ENCODE results near the gene ENOX1.

ENOX1 gene

DNA sequence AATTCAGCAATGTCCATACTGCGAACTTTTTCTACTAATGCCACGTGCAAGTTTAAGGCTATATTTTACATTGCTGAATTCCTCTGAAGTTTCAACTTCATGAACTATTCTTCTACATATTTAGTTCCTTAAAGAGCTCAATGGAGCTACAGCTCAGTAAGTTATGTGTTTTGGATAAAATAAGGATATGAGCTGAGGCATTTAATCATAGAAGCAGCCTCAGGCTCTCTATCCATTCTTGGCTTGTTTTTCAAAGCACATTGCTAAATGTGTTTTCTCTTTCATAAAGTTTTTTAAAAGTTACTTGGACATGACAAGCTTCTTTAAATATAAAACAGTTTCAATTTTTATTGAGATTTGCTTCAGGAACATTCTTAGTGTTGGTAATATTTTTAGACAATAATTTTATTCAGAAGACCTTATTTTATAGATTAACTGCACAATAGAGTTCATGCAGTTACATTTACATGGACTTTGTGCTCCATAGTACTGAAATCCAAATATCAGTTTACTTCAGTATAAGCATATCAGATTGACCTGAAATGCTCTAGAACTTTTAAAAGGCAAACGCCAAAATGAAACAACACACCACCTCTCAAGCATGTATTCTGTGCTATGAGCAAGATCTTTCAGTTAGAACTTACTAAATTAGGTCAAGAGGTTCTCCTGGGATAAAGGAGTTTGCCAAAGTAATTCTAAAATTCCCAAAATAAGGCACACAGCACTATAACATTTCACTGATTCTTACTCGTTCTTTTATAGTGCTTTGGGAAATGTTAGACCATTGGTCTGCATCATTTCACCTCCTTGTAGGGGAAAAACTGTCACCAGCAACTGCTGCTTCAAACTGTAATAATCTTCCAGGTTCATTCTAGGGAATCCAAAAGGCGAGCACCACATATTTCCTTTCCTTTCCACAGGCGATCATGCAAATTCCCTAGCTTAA, 275.5 kb downstream of the ENOX1 start:
- TF ChIP-seq ZNF565 (CRISPR knock-in tag; conservative IDR thresholded peaks at IDR 0.05; ENCODE audit: low read depth) (no peak), ISL1 (CRISPR knock-in tag; IDR thresholded peaks at IDR 0.05) (no peak), ZNF70 (CRISPR knock-in tag; IDR thresholded peaks at IDR 0.05) (no peak), ZFP3 (CRISPR knock-in tag; IDR thresholded peaks at IDR 0.05) (no peak), TCF4 (CRISPR knock-in tag; IDR thresholded peaks at IDR 0.05; ENCODE audit: borderline replicate concordance) (no peak), ZNF8 (CRISPR knock-in tag; IDR thresholded peaks at IDR 0.05) (no peak), CSDC2 (CRISPR knock-in tag; IDR thresholded peaks at IDR 0.05) (no peak)
- TF ChIP-seq, protein P1, sequence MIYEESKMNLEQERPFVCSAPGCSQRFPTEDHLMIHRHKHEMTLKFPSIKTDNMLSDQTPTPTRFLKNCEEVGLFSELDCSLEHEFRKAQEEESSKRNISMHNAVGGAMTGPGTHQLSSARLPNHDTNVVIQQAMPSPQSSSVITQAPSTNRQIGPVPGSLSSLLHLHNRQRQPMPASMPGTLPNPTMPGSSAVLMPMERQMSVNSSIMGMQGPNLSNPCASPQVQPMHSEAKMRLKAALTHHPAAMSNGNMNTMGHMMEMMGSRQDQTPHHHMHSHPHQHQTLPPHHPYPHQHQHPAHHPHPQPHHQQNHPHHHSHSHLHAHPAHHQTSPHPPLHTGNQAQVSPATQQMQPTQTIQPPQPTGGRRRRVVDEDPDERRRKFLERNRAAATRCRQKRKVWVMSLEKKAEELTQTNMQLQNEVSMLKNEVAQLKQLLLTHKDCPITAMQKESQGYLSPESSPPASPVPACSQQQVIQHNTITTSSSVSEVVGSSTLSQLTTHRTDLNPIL (CRISPR knock-in tag; IDR thresholded peaks at IDR 0.05; ENCODE audit: low read depth), result no peak
- TF ChIP-seq, protein P2, sequence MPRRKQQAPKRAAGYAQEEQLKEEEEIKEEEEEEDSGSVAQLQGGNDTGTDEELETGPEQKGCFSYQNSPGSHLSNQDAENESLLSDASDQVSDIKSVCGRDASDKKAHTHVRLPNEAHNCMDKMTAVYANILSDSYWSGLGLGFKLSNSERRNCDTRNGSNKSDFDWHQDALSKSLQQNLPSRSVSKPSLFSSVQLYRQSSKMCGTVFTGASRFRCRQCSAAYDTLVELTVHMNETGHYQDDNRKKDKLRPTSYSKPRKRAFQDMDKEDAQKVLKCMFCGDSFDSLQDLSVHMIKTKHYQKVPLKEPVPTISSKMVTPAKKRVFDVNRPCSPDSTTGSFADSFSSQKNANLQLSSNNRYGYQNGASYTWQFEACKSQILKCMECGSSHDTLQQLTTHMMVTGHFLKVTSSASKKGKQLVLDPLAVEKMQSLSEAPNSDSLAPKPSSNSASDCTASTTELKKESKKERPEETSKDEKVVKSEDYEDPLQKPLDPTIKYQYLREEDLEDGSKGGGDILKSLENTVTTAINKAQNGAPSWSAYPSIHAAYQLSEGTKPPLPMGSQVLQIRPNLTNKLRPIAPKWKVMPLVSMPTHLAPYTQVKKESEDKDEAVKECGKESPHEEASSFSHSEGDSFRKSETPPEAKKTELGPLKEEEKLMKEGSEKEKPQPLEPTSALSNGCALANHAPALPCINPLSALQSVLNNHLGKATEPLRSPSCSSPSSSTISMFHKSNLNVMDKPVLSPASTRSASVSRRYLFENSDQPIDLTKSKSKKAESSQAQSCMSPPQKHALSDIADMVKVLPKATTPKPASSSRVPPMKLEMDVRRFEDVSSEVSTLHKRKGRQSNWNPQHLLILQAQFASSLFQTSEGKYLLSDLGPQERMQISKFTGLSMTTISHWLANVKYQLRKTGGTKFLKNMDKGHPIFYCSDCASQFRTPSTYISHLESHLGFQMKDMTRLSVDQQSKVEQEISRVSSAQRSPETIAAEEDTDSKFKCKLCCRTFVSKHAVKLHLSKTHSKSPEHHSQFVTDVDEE (CRISPR knock-in tag; IDR thresholded peaks at IDR 0.05), result no peak
- TF ChIP-seq, protein P3, sequence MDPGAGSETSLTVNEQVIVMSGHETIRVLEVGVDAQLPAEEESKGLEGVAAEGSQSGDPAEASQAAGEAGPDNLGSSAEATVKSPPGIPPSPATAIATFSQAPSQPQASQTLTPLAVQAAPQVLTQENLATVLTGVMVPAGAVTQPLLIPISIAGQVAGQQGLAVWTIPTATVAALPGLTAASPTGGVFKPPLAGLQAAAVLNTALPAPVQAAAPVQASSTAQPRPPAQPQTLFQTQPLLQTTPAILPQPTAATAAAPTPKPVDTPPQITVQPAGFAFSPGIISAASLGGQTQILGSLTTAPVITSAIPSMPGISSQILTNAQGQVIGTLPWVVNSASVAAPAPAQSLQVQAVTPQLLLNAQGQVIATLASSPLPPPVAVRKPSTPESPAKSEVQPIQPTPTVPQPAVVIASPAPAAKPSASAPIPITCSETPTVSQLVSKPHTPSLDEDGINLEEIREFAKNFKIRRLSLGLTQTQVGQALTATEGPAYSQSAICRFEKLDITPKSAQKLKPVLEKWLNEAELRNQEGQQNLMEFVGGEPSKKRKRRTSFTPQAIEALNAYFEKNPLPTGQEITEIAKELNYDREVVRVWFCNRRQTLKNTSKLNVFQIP (CRISPR knock-in tag; IDR thresholded peaks at IDR 0.05; ENCODE audit: borderline replicate concordance, low read depth), result no peak
- TF ChIP-seq, protein P4, sequence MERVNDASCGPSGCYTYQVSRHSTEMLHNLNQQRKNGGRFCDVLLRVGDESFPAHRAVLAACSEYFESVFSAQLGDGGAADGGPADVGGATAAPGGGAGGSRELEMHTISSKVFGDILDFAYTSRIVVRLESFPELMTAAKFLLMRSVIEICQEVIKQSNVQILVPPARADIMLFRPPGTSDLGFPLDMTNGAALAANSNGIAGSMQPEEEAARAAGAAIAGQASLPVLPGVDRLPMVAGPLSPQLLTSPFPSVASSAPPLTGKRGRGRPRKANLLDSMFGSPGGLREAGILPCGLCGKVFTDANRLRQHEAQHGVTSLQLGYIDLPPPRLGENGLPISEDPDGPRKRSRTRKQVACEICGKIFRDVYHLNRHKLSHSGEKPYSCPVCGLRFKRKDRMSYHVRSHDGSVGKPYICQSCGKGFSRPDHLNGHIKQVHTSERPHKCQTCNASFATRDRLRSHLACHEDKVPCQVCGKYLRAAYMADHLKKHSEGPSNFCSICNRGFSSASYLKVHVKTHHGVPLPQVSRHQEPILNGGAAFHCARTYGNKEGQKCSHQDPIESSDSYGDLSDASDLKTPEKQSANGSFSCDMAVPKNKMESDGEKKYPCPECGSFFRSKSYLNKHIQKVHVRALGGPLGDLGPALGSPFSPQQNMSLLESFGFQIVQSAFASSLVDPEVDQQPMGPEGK (CRISPR knock-in tag; IDR thresholded peaks at IDR 0.05; ENCODE audit: borderline replicate concordance), result no peak
- TF ChIP-seq, protein P5, sequence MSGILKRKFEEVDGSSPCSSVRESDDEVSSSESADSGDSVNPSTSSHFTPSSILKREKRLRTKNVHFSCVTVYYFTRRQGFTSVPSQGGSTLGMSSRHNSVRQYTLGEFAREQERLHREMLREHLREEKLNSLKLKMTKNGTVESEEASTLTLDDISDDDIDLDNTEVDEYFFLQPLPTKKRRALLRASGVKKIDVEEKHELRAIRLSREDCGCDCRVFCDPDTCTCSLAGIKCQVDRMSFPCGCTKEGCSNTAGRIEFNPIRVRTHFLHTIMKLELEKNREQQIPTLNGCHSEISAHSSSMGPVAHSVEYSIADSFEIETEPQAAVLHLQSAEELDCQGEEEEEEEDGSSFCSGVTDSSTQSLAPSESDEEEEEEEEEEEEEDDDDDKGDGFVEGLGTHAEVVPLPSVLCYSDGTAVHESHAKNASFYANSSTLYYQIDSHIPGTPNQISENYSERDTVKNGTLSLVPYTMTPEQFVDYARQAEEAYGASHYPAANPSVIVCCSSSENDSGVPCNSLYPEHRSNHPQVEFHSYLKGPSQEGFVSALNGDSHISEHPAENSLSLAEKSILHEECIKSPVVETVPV (CRISPR knock-in tag; IDR thresholded peaks at IDR 0.05), result no peak
- ATAC-seq, result no peak

DNA sequence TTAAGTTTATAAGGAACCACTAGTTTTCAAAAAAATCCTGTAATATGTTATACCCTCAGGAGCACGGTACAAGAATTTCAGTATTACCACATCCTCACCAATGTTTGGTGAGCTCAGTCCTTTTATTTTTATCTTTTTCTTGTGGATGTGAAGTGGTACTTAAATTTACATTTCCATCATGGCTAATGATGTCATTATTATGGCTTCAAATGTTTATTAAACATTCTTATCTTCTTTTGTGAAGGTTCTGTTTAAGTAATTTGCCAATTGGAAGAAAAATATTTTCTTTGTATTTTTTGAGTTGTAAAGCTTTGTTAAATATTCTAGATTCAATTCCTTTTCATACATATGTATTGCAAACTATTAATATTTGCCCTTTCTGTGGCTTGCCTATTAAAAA, 291.0 kb downstream of the ENOX1 start:
- TF ChIP-seq, protein P3 (CRISPR knock-in tag; IDR thresholded peaks at IDR 0.05; ENCODE audit: borderline replicate concordance, low read depth), result no peak
- TF ChIP-seq, protein P5 (CRISPR knock-in tag; IDR thresholded peaks at IDR 0.05), result no peak
- no peak for TF ChIP-seq SNAI2 (CRISPR knock-in tag; IDR thresholded peaks at IDR 0.05)
- ATAC-seq, result no peak

DNA sequence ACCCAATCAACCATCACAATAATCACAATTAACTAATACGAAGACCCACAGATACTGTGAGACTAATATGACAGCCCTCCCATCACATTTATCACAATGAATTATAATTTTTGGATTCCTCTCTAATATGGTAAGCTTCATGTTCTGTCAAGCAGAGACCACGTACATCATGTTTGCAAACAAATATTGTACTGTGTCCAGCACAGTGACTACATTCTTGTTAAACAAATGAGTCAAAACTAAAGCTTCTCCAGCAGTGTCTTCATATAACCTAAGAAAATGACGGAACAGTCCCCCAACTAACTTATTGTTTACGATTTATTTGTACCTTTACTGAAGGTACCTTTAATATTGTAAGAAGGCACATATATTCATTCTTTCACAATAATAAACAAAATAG, 292.6 kb downstream of the ENOX1 start:
- no peak for ATAC-seq
- TF ChIP-seq, protein P4 (CRISPR knock-in tag; IDR thresholded peaks at IDR 0.05; ENCODE audit: borderline replicate concordance), result no peak
- TF ChIP-seq, protein P2 (CRISPR knock-in tag; IDR thresholded peaks at IDR 0.05), result no peak
- TF ChIP-seq TCF4 (CRISPR knock-in tag; IDR thresholded peaks at IDR 0.05; ENCODE audit: borderline replicate concordance), result no peak
- no peak for TF ChIP-seq GLIS3 (CRISPR knock-in tag; IDR thresholded peaks at IDR 0.05)
- no peak for TF ChIP-seq ZNF70 (CRISPR knock-in tag; IDR thresholded peaks at IDR 0.05)
- TF ChIP-seq ESRRG (CRISPR knock-in tag; IDR thresholded peaks at IDR 0.05), result no peak
- no peak for TF ChIP-seq ZFP3 (CRISPR knock-in tag; IDR thresholded peaks at IDR 0.05)
- TF ChIP-seq ZC3H10 (CRISPR knock-in tag; IDR thresholded peaks at IDR 0.05), result no peak
- TF ChIP-seq TOX (CRISPR knock-in tag; IDR thresholded peaks at IDR 0.05; ENCODE audit: borderline replicate concordance), result no peak
